H1 (cell line): ENCODE results near the gene MYL9. TPM values are rescaled to one million over a fixed set of nuclear protein-coding genes. Genes with fewer than 3 reads are reported as not detected.

ENCODE experiments used
- SP1 ChIP-seq: IDR thresholded peaks from 2 replicates; pipeline ENCODE4 v1.6.1; 2011; ENCODE audit warnings: low read depth, low read length
- SP4 ChIP-seq: IDR thresholded peaks from 2 replicates; pipeline ENCODE4 v1.6.1; 2012; ENCODE audit warnings: low read length, inconsistent platforms
- polyA plus RNA-seq, 7 experiments: library from polyadenylated mRNA; depleted of rRNA in 3 of 7; stranded (reverse) in 5 of 7; unstranded in 2 of 7; fragments of >200 nt in 5 of 7; fragments of 200-250 nt in 2 of 7; gene quantifications; 1 replicate in 5 of 7; 2 replicates in 1 of 7; 4 replicates in 1 of 7; pipeline versions ENCODE4 v1.2.1 to v1.2.3, GENCODE V29; 2011 to 2013; ENCODE audit warnings: missing spikeins in 2 of 7, mixed read lengths in 2 of 7
- total RNA-seq: library from RNA; stranded (reverse); fragmentation: NEBNext Ultra II Directional; extraction: Animal tissue kit (Norgen Biotek cat#: 25700); gene quantifications from 2 replicates; pipeline ENCODE4 v1.2.1, GENCODE V29; 2021

MYL9 gene
- total and polyA plus RNA-seq, 2 of the 8 experiments (the other 6 are each of a cell fraction or from before 2014, with no cell fraction given): 26.8 to 193 TPM

GRCh38 chr20:36585410-36586125 lies 44.2 kb downstream of the MYL9 start (continued):
- no peak for TF ChIP-seq SP4
- TF ChIP-seq SP1: peak; percentile 78; the same call in 1 of the 2 replicates
